Endodermal cell (in vitro differentiated cells): Measurements from ENCODE around the gene FAM13A. TPM values are rescaled to one million over a fixed set of nuclear protein-coding genes. Genes with fewer than 3 reads are reported as not detected.
A peak's percentile ranks its signal among the peaks of the same experiment; 100 is the strongest.

ENCODE experiments used
- DNase-seq: peaks from one replicate; pipeline ENCODE4 v3.0.0-alpha.2; 2017
- H3K27ac ChIP-seq: 2 replicates; pipeline ENCODE4 v1.5.1; 2013; ENCODE audit warnings: mild to moderate bottlenecking, low read depth, low read length, moderate library complexity
- H3K27me3 ChIP-seq: 2 replicates; pipeline ENCODE4 v1.6.1; 2013; ENCODE audit warnings: mild to moderate bottlenecking, low read length, moderate library complexity; ENCODE audit not compliant: insufficient read depth, control insufficient read depth, poor library complexity, severe bottlenecking
- H3K36me3 ChIP-seq: 2 replicates; pipeline ENCODE4 v1.7.0; 2013; ENCODE audit warnings: mild to moderate bottlenecking, low read length, moderate library complexity; ENCODE audit not compliant: control insufficient read depth, insufficient read depth
- H3K4me1 ChIP-seq: one replicate; pipeline ENCODE4 v1.7.0; 2013; ENCODE audit warnings: low read length; ENCODE audit not compliant: control insufficient read depth, insufficient read depth
- H3K4me3 ChIP-seq: 2 replicates; pipeline ENCODE4 v1.5.1; 2013; ENCODE audit warnings: mild to moderate bottlenecking, low read length, moderate library complexity
- H3K9ac ChIP-seq: 2 replicates; pipeline ENCODE4 v1.6.1; 2013; ENCODE audit warnings: mild to moderate bottlenecking, low read length, moderate library complexity; ENCODE audit not compliant: poor library complexity, severe bottlenecking; ENCODE audit errors: extremely low read depth
- H3K9me3 ChIP-seq: 2 replicates; pipeline ENCODE4 v1.6.1; 2013; ENCODE audit warnings: mild to moderate bottlenecking, low read length, moderate library complexity; ENCODE audit not compliant: control insufficient read depth
- H3K27ac Mint-ChIP-seq: 2 replicates; pipeline ENCODE4 v1.8.0; 2020; ENCODE audit warnings: mixed read lengths
- H3K27me3 Mint-ChIP-seq: 2 replicates; pipeline ENCODE4 v1.8.0; 2021; ENCODE audit warnings: mild to moderate bottlenecking, mixed read lengths; ENCODE audit not compliant: insufficient read depth
- H3K36me3 Mint-ChIP-seq: 2 replicates; pipeline ENCODE4 v1.8.0; 2020; ENCODE audit warnings: low read depth, mixed read lengths
- H3K4me1 Mint-ChIP-seq: 2 replicates; pipeline ENCODE4 v1.8.0; 2020; ENCODE audit warnings: mixed read lengths
- H3K4me3 Mint-ChIP-seq: 2 replicates; pipeline ENCODE4 v1.8.0; 2020; ENCODE audit warnings: mild to moderate bottlenecking, moderate library complexity, mixed read lengths
- H3K9me3 Mint-ChIP-seq: 2 replicates; pipeline ENCODE4 v1.8.0; 2020; ENCODE audit warnings: mild to moderate bottlenecking, mixed read lengths
- WGBS, 2 experiments: methylation state at CpG; one replicate each; pipeline versions ENCODE4 v1.1.5 to v1.1.7; 2013; ENCODE audit warnings: missing lambda C conversion rate in 2 of 2, mixed read lengths in 1 of 2; ENCODE audit not compliant: insufficient coverage in 1 of 2, insufficient read length in 1 of 2; 5-methylcytosine and 5-hydroxymethylcytosine counted together
- total RNA-seq, 2 donors: library from RNA; stranded (reverse); fragmentation: NEBNext Ultra II Directional in 1 of 2; extraction: Animal tissue kit (Norgen Biotek cat#: 25700) in 1 of 2; gene quantifications; 2 replicates in 1 of 2; 3 replicates in 1 of 2; pipeline ENCODE4 v1.2.1, GENCODE V29; 2021
- TF ChIP-seq, protein P1 (sequence below): fragments of 200-600 bp; sonication (generic); conservative IDR thresholded peaks from 2 replicates; pipeline ENCODE4 v1.5.0; 2021; ENCODE audit warnings: antibody characterized with exemption, mild to moderate bottlenecking

FAM13A gene
- total RNA-seq, 2 donors from 2014 or later = 13.6 to 17.0 TPM

DNA sequence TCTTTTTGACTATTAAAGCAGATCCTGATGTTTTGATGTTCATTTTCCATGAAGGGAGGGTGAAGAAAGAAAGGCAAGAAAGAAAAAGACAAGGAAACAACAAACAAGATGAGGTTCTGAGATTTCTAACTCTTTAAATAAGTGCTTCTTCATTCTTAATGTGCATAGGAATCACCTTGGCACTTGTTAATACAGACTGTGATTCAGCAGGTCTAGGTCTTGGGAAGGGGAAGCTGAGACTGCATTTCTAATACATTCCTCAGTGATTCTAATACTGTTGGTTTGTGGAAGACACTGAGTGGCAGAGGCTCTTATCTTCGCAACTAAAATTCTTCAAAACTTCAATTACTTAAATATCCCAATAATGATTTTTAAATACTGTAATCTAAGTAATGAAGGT lies 264.2 kb downstream of the FAM13A start:
- Mint-ChIP-seq H3K4me1 (peaks cover 6% of the 10 kb centered on the region), H3K27me3 (no peaks in the 10 kb centered on the region), H3K9me3 (no peaks in the 10 kb centered on the region), H3K36me3 (no peaks in the 10 kb centered on the region), H3K4me3 (no peak overlapping the region), H3K27ac (peak overlapping the region; percentile 37)
- H3K4me3 ChIP-seq = no peak overlapping the region
- no peaks in the 10 kb centered on the region for H3K27me3 ChIP-seq
- no peaks in the 10 kb centered on the region for H3K9me3 ChIP-seq
- TF ChIP-seq, protein P1, sequence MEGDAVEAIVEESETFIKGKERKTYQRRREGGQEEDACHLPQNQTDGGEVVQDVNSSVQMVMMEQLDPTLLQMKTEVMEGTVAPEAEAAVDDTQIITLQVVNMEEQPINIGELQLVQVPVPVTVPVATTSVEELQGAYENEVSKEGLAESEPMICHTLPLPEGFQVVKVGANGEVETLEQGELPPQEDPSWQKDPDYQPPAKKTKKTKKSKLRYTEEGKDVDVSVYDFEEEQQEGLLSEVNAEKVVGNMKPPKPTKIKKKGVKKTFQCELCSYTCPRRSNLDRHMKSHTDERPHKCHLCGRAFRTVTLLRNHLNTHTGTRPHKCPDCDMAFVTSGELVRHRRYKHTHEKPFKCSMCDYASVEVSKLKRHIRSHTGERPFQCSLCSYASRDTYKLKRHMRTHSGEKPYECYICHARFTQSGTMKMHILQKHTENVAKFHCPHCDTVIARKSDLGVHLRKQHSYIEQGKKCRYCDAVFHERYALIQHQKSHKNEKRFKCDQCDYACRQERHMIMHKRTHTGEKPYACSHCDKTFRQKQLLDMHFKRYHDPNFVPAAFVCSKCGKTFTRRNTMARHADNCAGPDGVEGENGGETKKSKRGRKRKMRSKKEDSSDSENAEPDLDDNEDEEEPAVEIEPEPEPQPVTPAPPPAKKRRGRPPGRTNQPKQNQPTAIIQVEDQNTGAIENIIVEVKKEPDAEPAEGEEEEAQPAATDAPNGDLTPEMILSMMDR = no peak
- H3K9ac ChIP-seq = no peak overlapping the region
- no peak overlapping the region for H3K27ac ChIP-seq
- no peak for DNase-seq
- 100% methylated on average over 1 of the region's 1 CpG; no CpG with 5 or more reads in 1 of the 2 experiments for WGBS, 2 experiments
- H3K36me3 ChIP-seq = no peaks in the 10 kb centered on the region
- H3K4me1 ChIP-seq = no peaks in the 10 kb centered on the region

DNA sequence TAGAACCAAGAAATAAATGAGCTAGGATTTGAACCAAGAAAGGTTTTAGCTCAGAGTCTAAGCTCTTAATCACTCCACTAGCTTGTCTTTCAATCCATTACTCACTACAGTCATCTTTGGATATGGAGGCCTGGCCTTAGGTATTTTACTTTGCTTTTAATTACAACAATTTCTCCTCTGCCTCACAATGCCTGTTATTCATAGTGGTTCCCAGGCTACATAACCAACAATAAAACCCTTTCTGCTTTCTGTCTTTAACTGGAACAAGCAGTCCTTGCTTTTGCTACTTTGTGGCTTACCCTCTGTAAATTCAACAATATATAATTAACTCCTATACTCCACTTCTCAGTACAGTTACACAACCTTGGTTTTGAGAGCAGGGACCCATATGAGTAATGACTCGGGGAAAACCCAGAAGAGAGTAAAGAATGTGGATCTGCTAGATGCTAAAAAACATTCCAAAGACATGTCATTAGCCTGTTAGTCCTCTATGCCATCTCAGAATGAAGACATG lies 264.7 kb downstream of the FAM13A start:
- TF ChIP-seq, protein P1 = no peak
- H3K27ac ChIP-seq = peak overlapping the region; percentile 2
- no peaks in the 10 kb centered on the region for H3K9me3 ChIP-seq
- H3K27me3 ChIP-seq = no peaks in the 10 kb centered on the region
- no peak overlapping the region for H3K4me3 ChIP-seq
- no peak for DNase-seq
- Mint-ChIP-seq H3K9me3 (no peaks in the 10 kb centered on the region), H3K27me3 (no peaks in the 10 kb centered on the region), H3K27ac (peak overlapping the region; percentile 37), H3K4me3 (no peak overlapping the region), H3K36me3 (no peaks in the 10 kb centered on the region), H3K4me1 (peaks cover 6% of the 10 kb centered on the region)
- 43 to 81% methylated on average over 1 of the region's 1 CpG for WGBS, 2 experiments
- no peaks in the 10 kb centered on the region for H3K4me1 ChIP-seq
- no peaks in the 10 kb centered on the region for H3K36me3 ChIP-seq
- H3K9ac ChIP-seq = no peak overlapping the region

DNA sequence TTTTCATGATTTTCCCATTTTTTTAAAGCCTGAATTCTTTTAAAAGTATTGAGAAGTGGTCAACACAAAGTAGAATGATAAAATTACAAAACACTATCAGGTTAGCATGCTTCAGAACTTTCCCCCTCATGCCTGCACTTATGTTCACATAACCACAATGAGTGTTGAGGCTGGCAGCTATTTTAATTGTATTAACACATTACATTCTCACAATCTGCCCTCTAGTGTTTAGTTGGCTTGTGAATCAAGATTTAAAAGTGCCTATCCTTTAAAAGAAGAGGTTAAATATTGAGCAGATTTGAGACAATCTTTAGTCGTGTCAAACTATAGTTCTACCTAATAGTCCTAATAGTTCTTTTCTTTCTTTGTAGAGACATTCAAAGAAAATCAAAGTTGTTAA lies 265.7 kb downstream of the FAM13A start:
- Histone ChIP-seq H3K27me3 (no peaks in the 10 kb centered on the region), H3K27ac (no peak overlapping the region), H3K9ac (no peak overlapping the region), H3K9me3 (no peaks in the 10 kb centered on the region), H3K4me3 (no peak overlapping the region), H3K36me3 (no peaks in the 10 kb centered on the region), H3K4me1 (no peaks in the 10 kb centered on the region)
- H3K27ac Mint-ChIP-seq = no peak overlapping the region
- 100% methylated on average over 1 of the region's 1 CpG; no CpG with 5 or more reads in 1 of the 2 experiments for WGBS, 2 experiments
- H3K36me3 Mint-ChIP-seq = no peaks in the 10 kb centered on the region
- no peak for DNase-seq
- TF ChIP-seq, protein P1 = peak; percentile 59
- H3K27me3 Mint-ChIP-seq = no peaks in the 10 kb centered on the region
- no peaks in the 10 kb centered on the region for H3K9me3 Mint-ChIP-seq
- H3K4me3 Mint-ChIP-seq = no peak overlapping the region
- H3K4me1 Mint-ChIP-seq = peaks cover 6% of the 10 kb centered on the region
